OCI-LY7 (cell line): ENCODE data around the gene PGLYRP2. TPM values are rescaled to one million over a fixed set of nuclear protein-coding genes. Genes with fewer than 3 reads are reported as not detected.

Experiments used
- BruUV-seq: library from RNA; stranded (reverse); fragments of 400-500 nt; replicated peaks from 2 replicates; lab custom pipeline; 2021; lab: Mats Ljungman, UMichigan
- CTCF ChIA-PET: fragments of 300-600 bp; sonication (Branson Sonifier 250); formaldehyde crosslinking; loops from one replicate; lab custom pipeline; 2022; ENCODE audit warnings: antibody characterized with exemption; ENCODE audit not compliant: unreplicated experiment; lab: Charles Lee
- POLR2A ChIA-PET: fragments of 300-600 bp; sonication (Branson Sonifier 250); formaldehyde crosslinking; loops from one replicate; lab custom pipeline; 2022; ENCODE audit warnings: antibody characterized with exemption; lab: Charles Lee
- DNase-seq: peaks from one replicate; pipeline ENCODE4 v3.0.0-alpha.2; 2015; ENCODE audit warnings: low spot score
- H2AFZ ChIP-seq: fragments of 200-600 bp; sonication (generic), shearing (Covaris generic); 2 replicates; pipeline ENCODE4 v1.6.1; 2014; ENCODE audit warnings: mild to moderate bottlenecking, antibody characterized with exemption, low read length, moderate library complexity
- H3K27ac ChIP-seq: fragments of 200-600 bp; sonication (generic); 2 replicates; pipeline ENCODE4 v1.5.1; 2014; ENCODE audit warnings: mixed run types, low read depth, mild to moderate bottlenecking, moderate library complexity, low read length, inconsistent platforms; ENCODE audit not compliant: poor library complexity, severe bottlenecking
- H3K36me3 ChIP-seq: fragments of 200-600 bp; sonication (generic); 2 replicates; pipeline ENCODE4 v1.6.1; 2014; ENCODE audit warnings: mild to moderate bottlenecking, antibody characterized with exemption, low read length, moderate library complexity, mixed read lengths; ENCODE audit not compliant: insufficient read depth
- H3K4me1 ChIP-seq: fragments of 200-600 bp; sonication (generic); 2 replicates; pipeline ENCODE4 v1.5.1; 2014; ENCODE audit warnings: mild to moderate bottlenecking, low read length; ENCODE audit not compliant: insufficient read depth, poor library complexity, severe bottlenecking
- H3K4me2 ChIP-seq: fragments of 200-600 bp; sonication (generic); 2 replicates; pipeline ENCODE4 v1.6.1; 2014; ENCODE audit warnings: mild to moderate bottlenecking, low read length
- H3K4me3 ChIP-seq: fragments of 200-600 bp; sonication (generic); 2 replicates; pipeline ENCODE4 v1.5.1; 2014; ENCODE audit warnings: mild to moderate bottlenecking, low read depth, low read length; ENCODE audit not compliant: poor library complexity, severe bottlenecking
- H3K79me2 ChIP-seq: fragments of 200-600 bp; sonication (generic); 2 replicates; pipeline ENCODE4 v1.6.1; 2016; ENCODE audit warnings: low read depth, mild to moderate bottlenecking, low read length, moderate library complexity, mixed read lengths; ENCODE audit not compliant: insufficient read depth
- H3K9me2 ChIP-seq: fragments of 200-600 bp; sonication (generic); 2 replicates; pipeline ENCODE4 v1.6.1; 2016; ENCODE audit warnings: mild to moderate bottlenecking, low read length, mixed read lengths; ENCODE audit not compliant: insufficient read depth
- H3K9me3 ChIP-seq: fragments of 200-600 bp; sonication (generic); 2 replicates; pipeline ENCODE4 v1.6.1; 2014; ENCODE audit warnings: mild to moderate bottlenecking, mixed run types, low read length, mixed read lengths
- H4K20me1 ChIP-seq: fragments of 200-600 bp; sonication (generic); 2 replicates; pipeline ENCODE4 v1.6.1; 2014; ENCODE audit warnings: mild to moderate bottlenecking, antibody characterized with exemption, low read length, moderate library complexity, mixed read lengths; ENCODE audit not compliant: insufficient read depth
- CTCF ChIP-seq: fragments of 200-600 bp; sonication (generic); conservative IDR thresholded peaks from 2 replicates; pipeline ENCODE4 v1.5.1; 2014; ENCODE audit warnings: mild to moderate bottlenecking, antibody characterized with exemption, low read length, moderate library complexity, mixed read lengths
- EZH2phosphoT487 ChIP-seq: fragments of 200-600 bp; sonication (generic); IDR thresholded peaks from 2 replicates; pipeline ENCODE4 v1.6.1; 2018; ENCODE audit warnings: low read depth, borderline replicate concordance, mild to moderate bottlenecking, mixed run types, antibody characterized with exemption, low read length, moderate library complexity, mixed read lengths
- intact Hi-C: fragments of 100-400 bp; cut with micrococcal nuclease; formaldehyde crosslinking; loops from one replicate; pipeline ENCODE4 v1.10.0; 2022; ENCODE audit not compliant: unreplicated experiment
- total RNA-seq, 2 experiments: library from RNA; depleted of rRNA in 1 of 2; stranded (reverse); fragments of >200 nt in 1 of 2; shearing (Covaris generic) in 1 of 2; gene quantifications; 2 replicates each; pipeline ENCODE4 v1.2.3, GENCODE V29; 2014 to 2022

Gene PGLYRP2
- total RNA-seq, 2 experiments from 2014 or later = not detected

- Histone ChIP-seq H2AFZ (no peak overlapping the region), H3K9me3 (no peaks in the 10 kb centered on the region), H3K4me1 (peaks cover 8% of the 10 kb centered on the region), H3K79me2 (peaks cover 5% of the 10 kb centered on the region), H4K20me1 (no peaks in the 10 kb centered on the region; the same call in none of the 2 replicates), H3K4me2 (no peak overlapping the region), H3K4me3 (no peak overlapping the region), H3K36me3 (peaks cover 57% of the 10 kb centered on the region), H3K27ac (no peak overlapping the region), H3K9me2 (no peaks in the 10 kb centered on the region)
- ChIA-PET POLR2A (no interaction called here), CTCF (no interaction called here)
- intact Hi-C loops = no loop called here
- BruUV-seq = no TSS peak
- TF ChIP-seq EZH2phosphoT487 (no peak), CTCF (no peak)
- DNase-seq = no peak
These were observed 56.2 kb downstream of the PGLYRP2 start for GRCh38 chr19:15423130-15423529.

DNA sequence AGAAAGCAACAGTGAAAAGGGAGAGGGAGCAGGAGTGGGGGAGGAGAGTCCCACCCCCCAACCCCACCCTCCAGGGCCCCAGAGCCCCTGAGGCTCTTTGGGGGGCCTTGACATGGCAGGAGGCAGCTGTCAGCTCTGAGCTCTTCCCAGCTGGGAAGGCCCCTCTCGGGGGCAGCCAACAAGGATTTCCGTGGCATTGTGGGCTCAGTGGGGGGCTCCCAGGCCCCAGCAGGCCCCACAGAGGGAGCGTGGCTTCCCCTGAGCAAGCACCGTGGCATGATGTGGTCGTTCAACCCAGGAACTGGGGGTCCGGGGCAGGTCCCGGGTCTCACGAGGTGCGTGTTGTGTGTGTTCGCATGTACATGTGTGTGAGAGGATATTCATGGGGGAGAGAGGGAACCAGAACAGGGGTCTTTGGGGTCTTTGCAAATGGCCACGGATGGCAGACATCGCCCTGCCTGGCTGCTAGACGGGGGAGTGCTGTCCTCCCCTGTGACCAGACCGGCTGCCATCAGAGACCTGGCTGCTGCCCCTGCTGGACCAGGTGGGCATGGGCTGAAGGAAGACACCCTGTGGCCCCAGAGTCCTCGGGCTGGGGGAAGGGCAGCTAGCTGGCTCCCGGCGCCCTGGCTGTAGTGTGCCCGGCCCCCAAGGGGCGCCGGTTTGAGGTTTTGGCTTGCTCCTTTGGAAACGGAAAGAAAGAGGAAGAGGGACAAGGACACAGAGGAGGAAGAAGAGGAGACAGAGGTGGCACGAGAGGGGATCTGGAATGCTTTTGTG is 56.8 kb downstream of the PGLYRP2 start:
- intact Hi-C loops = no loop called here
- H3K36me3 ChIP-seq = peaks cover 52% of the 10 kb centered on the region
- H3K9me3 ChIP-seq = no peaks in the 10 kb centered on the region
- TF ChIP-seq EZH2phosphoT487 = no peak
- TF ChIP-seq CTCF = no peak
- no peak overlapping the region for H3K4me2 ChIP-seq
- H3K4me1 ChIP-seq = peaks cover 11% of the 10 kb centered on the region
- POLR2A ChIA-PET = no interaction called here
- no peak for DNase-seq
- BruUV-seq = no TSS peak
- H3K9me2 ChIP-seq = no peaks in the 10 kb centered on the region
- H3K27ac ChIP-seq = no peak overlapping the region
- peaks cover 5% of the 10 kb centered on the region for H4K20me1 ChIP-seq
- H3K79me2 ChIP-seq = peaks cover 12% of the 10 kb centered on the region
- no peak overlapping the region for H3K4me3 ChIP-seq
- CTCF ChIA-PET = no interaction called here
- no peak overlapping the region for H2AFZ ChIP-seq

GRCh38 chr19:15421721-15422260 is 57.5 kb downstream of the PGLYRP2 start:
- Histone ChIP-seq H3K27ac (no peak overlapping the region), H3K4me1 (peaks cover 18% of the 10 kb centered on the region), H3K4me3 (no peak overlapping the region), H3K4me2 (no peak overlapping the region), H3K9me2 (no peaks in the 10 kb centered on the region), H2AFZ (no peak overlapping the region), H3K79me2 (peaks cover 19% of the 10 kb centered on the region), H4K20me1 (peaks cover 11% of the 10 kb centered on the region), H3K9me3 (no peaks in the 10 kb centered on the region), H3K36me3 (peaks cover 51% of the 10 kb centered on the region)
- no peak for DNase-seq
- TF ChIP-seq EZH2phosphoT487 = no peak
- intact Hi-C loops = no loop called here
- POLR2A ChIA-PET = no interaction called here
- no TSS peak for BruUV-seq
- CTCF ChIA-PET = no interaction called here
